PC-3 (cell line): ENCODE results near the gene MRPL49.

Experiments
- EZH2 ChIP-seq: fragments of 300-600 bp; sonication (generic); IDR thresholded peaks from one replicate; pipeline ENCODE4 v1.6.1; 2017; ENCODE audit warnings: antibody characterized with exemption, mild to moderate bottlenecking, low read length; ENCODE audit not compliant: unreplicated experiment
- EZH2phosphoT487 ChIP-seq: fragments of 300-600 bp; sonication (generic); IDR thresholded peaks from 2 replicates; pipeline ENCODE4 v1.6.1; 2018; ENCODE audit warnings: mild to moderate bottlenecking, antibody characterized with exemption, low read length, borderline replicate concordance
- TF ChIP-seq, protein P1 (sequence below): fragments of 300-600 bp; sonication (generic); conservative IDR thresholded peaks from 2 replicates; pipeline ENCODE4 v1.5.1; 2017; ENCODE audit warnings: antibody characterized with exemption, low read depth, mild to moderate bottlenecking, low read length

GRCh38 chr11:65147352-65148075 lies 25.4 kb downstream of the MRPL49 start:
- TF ChIP-seq, protein P1, sequence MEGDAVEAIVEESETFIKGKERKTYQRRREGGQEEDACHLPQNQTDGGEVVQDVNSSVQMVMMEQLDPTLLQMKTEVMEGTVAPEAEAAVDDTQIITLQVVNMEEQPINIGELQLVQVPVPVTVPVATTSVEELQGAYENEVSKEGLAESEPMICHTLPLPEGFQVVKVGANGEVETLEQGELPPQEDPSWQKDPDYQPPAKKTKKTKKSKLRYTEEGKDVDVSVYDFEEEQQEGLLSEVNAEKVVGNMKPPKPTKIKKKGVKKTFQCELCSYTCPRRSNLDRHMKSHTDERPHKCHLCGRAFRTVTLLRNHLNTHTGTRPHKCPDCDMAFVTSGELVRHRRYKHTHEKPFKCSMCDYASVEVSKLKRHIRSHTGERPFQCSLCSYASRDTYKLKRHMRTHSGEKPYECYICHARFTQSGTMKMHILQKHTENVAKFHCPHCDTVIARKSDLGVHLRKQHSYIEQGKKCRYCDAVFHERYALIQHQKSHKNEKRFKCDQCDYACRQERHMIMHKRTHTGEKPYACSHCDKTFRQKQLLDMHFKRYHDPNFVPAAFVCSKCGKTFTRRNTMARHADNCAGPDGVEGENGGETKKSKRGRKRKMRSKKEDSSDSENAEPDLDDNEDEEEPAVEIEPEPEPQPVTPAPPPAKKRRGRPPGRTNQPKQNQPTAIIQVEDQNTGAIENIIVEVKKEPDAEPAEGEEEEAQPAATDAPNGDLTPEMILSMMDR: no peak
- TF ChIP-seq EZH2: no peak
- no peak for TF ChIP-seq EZH2phosphoT487
